Measurements from ENCODE around the gene SPATC1L. TPM values are rescaled to one million over a fixed set of nuclear protein-coding genes. Genes with fewer than 3 reads are reported as not detected.

The SPATC1L gene
- total and polyA plus RNA-seq, 2 of the 8 experiments (the other 6 are each of a cell fraction or from before 2014, with no cell fraction given), result 24.9 to 50.0 TPM

GRCh38 chr21:46221664-46222435, 37.6 kb upstream of the SPATC1L start:
- DNase-seq (ENCODE audit: low read depth in 1 of 2, low spot score in 2 of 2), result no peak
- Histone ChIP-seq H2AK5ac (ENCODE audit: low read depth, low read length) (no peak overlapping the region), H3K79me1 (ENCODE audit: low read depth, low read length) (peaks cover 35% of the 10 kb centered on the region), H3K36me3 (ENCODE audit: control insufficient read depth in 2 of 4, insufficient read depth in 4 of 4, low read length in 3 of 4) (peaks cover 6 to 23% (median 14%) of the 10 kb centered on the region in 4 experiments; a peak in 6 of 8 replicates), H3K79me2 (ENCODE audit: control insufficient read depth in 1 of 2, insufficient read depth in 2 of 2, low read length in 2 of 2) (peaks cover 9 to 52% of the 10 kb centered on the region in 2 experiments; a peak in 3 of 4 replicates), H3K23ac (ENCODE audit: insufficient read length) (no peak overlapping the region), H3K27me3 (replicated peaks in 1 of 4; ENCODE audit: control insufficient read depth in 3 of 4, extremely low read depth in 1 of 4, insufficient read depth in 3 of 4, low read length in 3 of 4) (no peaks in the 10 kb centered on the region), H4K91ac (replicated peaks; ENCODE audit: insufficient read length, low read length) (no peak overlapping the region), H2AFZ (ENCODE audit: low read length) (no peak overlapping the region), H3K4me2 (ENCODE audit: insufficient read depth in 1 of 2, low read depth in 2 of 2, low read length in 2 of 2) (no peak overlapping the region), H3K14ac (ENCODE audit: insufficient read length) (no peak overlapping the region), H2BK15ac (ENCODE audit: low read length) (no peak overlapping the region), H2BK5ac (ENCODE audit: low read depth, low read length) (no peak overlapping the region), H3K27ac (ENCODE audit: low read depth, low read length) (no peak overlapping the region), H4K8ac (ENCODE audit: extremely low read depth, insufficient read depth, low read length) (peak overlapping the region; percentile 46; the same call in 1 of the 2 replicates), H2BK12ac (ENCODE audit: low read depth, low read length) (no peak overlapping the region), H3K56ac (replicated peaks; ENCODE audit: insufficient read length, low read depth, low read length) (no peak overlapping the region), H4K20me1 (replicated peaks in 1 of 2; ENCODE audit: control insufficient read depth in 1 of 2, insufficient read depth in 2 of 2, low read length in 2 of 2) (peaks cover 6 to 38% of the 10 kb centered on the region in 2 experiments), H3K9ac (replicated peaks in 1 of 4; ENCODE audit: extremely low read depth in 1 of 4, low read depth in 3 of 4, low read length in 3 of 4) (no peak overlapping the region), H3K4me1 (replicated peaks in 1 of 4; ENCODE audit: control insufficient read depth in 3 of 4, insufficient read depth in 4 of 4, low read length in 3 of 4) (peaks cover 0 to 2% (median under 1%) of the 10 kb centered on the region in 4 experiments; a peak in 2 of 7 replicates), H4K5ac (ENCODE audit: insufficient read length, low read depth, low read length) (no peak overlapping the region), H2BK20ac (ENCODE audit: low read length) (no peak overlapping the region), H3K23me2 (ENCODE audit: low read depth, low read length) (no peaks in the 10 kb centered on the region), H3K4ac (replicated peaks; ENCODE audit: insufficient read length, low read depth, low read length) (no peak overlapping the region), H3K9me3 (ENCODE audit: insufficient read depth in 2 of 2, low read depth in 1 of 2, low read length in 1 of 2) (peaks cover 8% of the 10 kb centered on the region in 2 experiments; a peak in 1 of 4 replicates), H2BK120ac (replicated peaks; ENCODE audit: low read depth, low read length) (no peak overlapping the region), H3K4me3 (ENCODE audit: extremely low read depth in 1 of 4, insufficient read depth in 2 of 4, low read depth in 3 of 4, low read length in 4 of 4) (no peak overlapping the region), H3K18ac (ENCODE audit: extremely low read depth, low read length) (no peak overlapping the region)
- no peak for TF ChIP-seq EGR1 (IDR thresholded peaks at IDR 0.05; ENCODE audit: borderline replicate concordance, low read depth, low read length)
- no peak for TF ChIP-seq KDM5A (IDR thresholded peaks at IDR 0.05; ENCODE audit: low read length)
- no peak for TF ChIP-seq ZNF274 (IDR thresholded peaks at IDR 0.05; ENCODE audit: borderline replicate concordance, extremely low read depth, low read length)
- TF ChIP-seq BRCA1 (IDR thresholded peaks at IDR 0.05; ENCODE audit: low read depth, low read length), result no peak
- TF ChIP-seq CHD1 (IDR thresholded peaks at IDR 0.05; ENCODE audit: low read depth, low read length), result no peak
- TF ChIP-seq PHF8 (conservative IDR thresholded peaks at IDR 0.05; ENCODE audit: low read depth, low read length), result no peak
- TF ChIP-seq HDAC2 (IDR thresholded peaks at IDR 0.05; ENCODE audit: borderline replicate concordance in 1 of 2, low read depth in 2 of 2, low read length in 2 of 2), result no peak
- no peak for TF ChIP-seq RAD21 (IDR thresholded peaks at IDR 0.05 in 1 of 2, conservative IDR thresholded peaks at IDR 0.05 in 1 of 2; ENCODE audit: low read depth in 2 of 2, low read length in 2 of 2)
- no peak for TF ChIP-seq JUN (IDR thresholded peaks at IDR 0.05; ENCODE audit: low read depth, low read length)
- ChIA-PET POLR2A (ENCODE audit: partially characterized antibody) (no interaction called here), CTCF (ENCODE audit: partially characterized antibody) (interaction anchor here (0.6 to 1.3 kb wide), 3 partner anchors 8 to 178 kb away, joined by 3 to 4 read pairs (median 3); no protein-coding TSS in a partner anchor)
- WGBS, 2 experiments (ENCODE audit: extremely low coverage in 1 of 2, insufficient coverage in 1 of 2, insufficient read length in 1 of 2, insufficient replicate concordance in 2 of 2, low coverage in 1 of 2, low lambda C conversion rate in 2 of 2, missing lambda C conversion rate in 1 of 2), result 82% methylated on average over 16 of the region's 16 CpGs; no CpG with 5 or more reads in 1 of the 2 experiments
- no peak for FAIRE-seq
